ENCODE data around the gene CD27.

DNA sequence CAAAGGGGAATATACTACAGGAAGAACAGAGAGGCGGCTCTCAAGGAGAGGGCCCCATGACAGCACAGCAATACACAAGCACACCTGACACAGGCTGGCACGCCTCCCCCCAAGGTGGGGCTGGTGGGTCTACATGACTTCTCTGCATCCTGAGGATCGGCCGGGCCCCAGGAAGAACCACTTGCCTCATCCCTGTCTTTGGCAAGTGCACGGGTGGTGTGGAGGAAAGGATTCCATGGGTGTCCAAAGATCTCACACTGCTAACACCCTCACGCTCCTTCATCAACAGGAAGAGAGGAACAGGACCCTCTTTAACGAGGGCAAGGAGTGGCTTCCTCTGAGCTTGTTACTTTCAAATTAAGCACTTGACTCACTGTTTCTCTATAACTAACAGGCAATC lies 18.5 kb downstream of the CD27 start:
- TF ChIP-seq, protein P1, sequence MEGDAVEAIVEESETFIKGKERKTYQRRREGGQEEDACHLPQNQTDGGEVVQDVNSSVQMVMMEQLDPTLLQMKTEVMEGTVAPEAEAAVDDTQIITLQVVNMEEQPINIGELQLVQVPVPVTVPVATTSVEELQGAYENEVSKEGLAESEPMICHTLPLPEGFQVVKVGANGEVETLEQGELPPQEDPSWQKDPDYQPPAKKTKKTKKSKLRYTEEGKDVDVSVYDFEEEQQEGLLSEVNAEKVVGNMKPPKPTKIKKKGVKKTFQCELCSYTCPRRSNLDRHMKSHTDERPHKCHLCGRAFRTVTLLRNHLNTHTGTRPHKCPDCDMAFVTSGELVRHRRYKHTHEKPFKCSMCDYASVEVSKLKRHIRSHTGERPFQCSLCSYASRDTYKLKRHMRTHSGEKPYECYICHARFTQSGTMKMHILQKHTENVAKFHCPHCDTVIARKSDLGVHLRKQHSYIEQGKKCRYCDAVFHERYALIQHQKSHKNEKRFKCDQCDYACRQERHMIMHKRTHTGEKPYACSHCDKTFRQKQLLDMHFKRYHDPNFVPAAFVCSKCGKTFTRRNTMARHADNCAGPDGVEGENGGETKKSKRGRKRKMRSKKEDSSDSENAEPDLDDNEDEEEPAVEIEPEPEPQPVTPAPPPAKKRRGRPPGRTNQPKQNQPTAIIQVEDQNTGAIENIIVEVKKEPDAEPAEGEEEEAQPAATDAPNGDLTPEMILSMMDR (IDR thresholded peaks at IDR 0.05; ENCODE audit: low read depth, low read length) = no peak
- TF ChIP-seq EZH2phosphoT487 (IDR thresholded peaks at IDR 0.05; ENCODE audit: low read depth) = no peak
